Parathyroid adenoma (tissue), 2 donors: ENCODE measurements around the gene YIPF5.

ENCODE experiments used
- H2AFZ ChIP-seq: fragments of 300-600 bp; sonication (generic); one replicate; pipeline ENCODE4 v1.7.0; 2017; ENCODE audit warnings: antibody characterized with exemption, mild to moderate bottlenecking
- H3K27ac ChIP-seq: fragments of 300-600 bp; sonication (generic); one replicate; pipeline ENCODE4 v1.7.0; 2017
- H3K27me3 ChIP-seq: fragments of 300-600 bp; sonication (generic); one replicate; pipeline ENCODE4 v1.7.0; 2017; ENCODE audit warnings: low read length; ENCODE audit not compliant: control insufficient read depth, insufficient read depth
- H3K36me3 ChIP-seq: fragments of 300-600 bp; sonication (generic); one replicate; pipeline ENCODE4 v1.7.0; 2017; ENCODE audit warnings: low read length; ENCODE audit not compliant: control insufficient read depth, insufficient read depth
- H3K4me1 ChIP-seq: fragments of 300-600 bp; sonication (generic); one replicate; pipeline ENCODE4 v1.7.0; 2017; ENCODE audit warnings: control low read depth
- H3K4me2 ChIP-seq: fragments of 300-600 bp; sonication (generic); one replicate; pipeline ENCODE4 v1.7.0; 2017; ENCODE audit warnings: low read length
- H3K4me3 ChIP-seq: fragments of 300-600 bp; sonication (generic); one replicate; pipeline ENCODE4 v1.7.0; 2017; ENCODE audit warnings: low read depth, low read length
- H3K79me2 ChIP-seq: fragments of 300-600 bp; sonication (generic); one replicate; pipeline ENCODE4 v1.7.0; 2017; ENCODE audit warnings: control low read depth
- H3K9ac ChIP-seq: fragments of 300-600 bp; sonication (generic); one replicate; pipeline ENCODE4 v1.7.0; 2017; ENCODE audit warnings: mild to moderate bottlenecking
- H3K9me3 ChIP-seq: fragments of 300-600 bp; sonication (generic); one replicate; pipeline ENCODE4 v1.7.0; 2017; ENCODE audit warnings: low read length; ENCODE audit not compliant: control insufficient read depth
- TF ChIP-seq, protein P1 (sequence below): fragments of 300-600 bp; sonication (generic); IDR thresholded peaks from one replicate; pipeline ENCODE4 v1.7.0; 2017; ENCODE audit warnings: antibody characterized with exemption, mild to moderate bottlenecking
- donor health status: primary hyperparathyroidism.

The YIPF5 gene

GRCh38 chr5:144120661-144121180 lies 49.7 kb downstream of the YIPF5 start:
- H3K36me3 ChIP-seq: no peaks in the 10 kb centered on the region
- no peak overlapping the region for H3K4me2 ChIP-seq
- no peaks in the 10 kb centered on the region for H3K9me3 ChIP-seq
- no peak overlapping the region for H2AFZ ChIP-seq
- H3K79me2 ChIP-seq: no peaks in the 10 kb centered on the region
- TF ChIP-seq, protein P1, sequence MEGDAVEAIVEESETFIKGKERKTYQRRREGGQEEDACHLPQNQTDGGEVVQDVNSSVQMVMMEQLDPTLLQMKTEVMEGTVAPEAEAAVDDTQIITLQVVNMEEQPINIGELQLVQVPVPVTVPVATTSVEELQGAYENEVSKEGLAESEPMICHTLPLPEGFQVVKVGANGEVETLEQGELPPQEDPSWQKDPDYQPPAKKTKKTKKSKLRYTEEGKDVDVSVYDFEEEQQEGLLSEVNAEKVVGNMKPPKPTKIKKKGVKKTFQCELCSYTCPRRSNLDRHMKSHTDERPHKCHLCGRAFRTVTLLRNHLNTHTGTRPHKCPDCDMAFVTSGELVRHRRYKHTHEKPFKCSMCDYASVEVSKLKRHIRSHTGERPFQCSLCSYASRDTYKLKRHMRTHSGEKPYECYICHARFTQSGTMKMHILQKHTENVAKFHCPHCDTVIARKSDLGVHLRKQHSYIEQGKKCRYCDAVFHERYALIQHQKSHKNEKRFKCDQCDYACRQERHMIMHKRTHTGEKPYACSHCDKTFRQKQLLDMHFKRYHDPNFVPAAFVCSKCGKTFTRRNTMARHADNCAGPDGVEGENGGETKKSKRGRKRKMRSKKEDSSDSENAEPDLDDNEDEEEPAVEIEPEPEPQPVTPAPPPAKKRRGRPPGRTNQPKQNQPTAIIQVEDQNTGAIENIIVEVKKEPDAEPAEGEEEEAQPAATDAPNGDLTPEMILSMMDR: no peak
- no peaks in the 10 kb centered on the region for H3K4me1 ChIP-seq
- H3K27ac ChIP-seq: no peak overlapping the region
- no peak overlapping the region for H3K4me3 ChIP-seq
- no peaks in the 10 kb centered on the region for H3K27me3 ChIP-seq
- H3K9ac ChIP-seq: no peak overlapping the region

DNA sequence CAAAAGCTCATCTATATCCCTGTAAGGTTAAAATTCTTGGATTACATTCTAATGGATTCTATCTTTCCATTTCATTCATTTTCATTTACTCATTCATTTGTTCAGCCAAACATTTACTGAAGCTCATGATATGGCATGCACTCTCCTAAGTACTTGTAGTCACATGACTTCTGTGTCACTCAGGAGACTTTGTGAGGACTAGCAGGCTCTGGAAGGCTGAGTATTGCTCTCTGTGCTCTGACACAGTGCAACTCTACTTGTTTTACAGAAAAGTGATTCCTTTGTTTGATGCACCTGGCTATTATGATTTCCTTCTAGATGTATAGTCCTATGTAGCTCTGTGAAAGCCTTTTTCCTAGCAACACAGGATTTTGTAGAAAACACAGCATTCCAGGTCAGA lies 53.0 kb downstream of the YIPF5 start:
- Histone ChIP-seq H3K4me1 (no peaks in the 10 kb centered on the region), H3K27me3 (no peaks in the 10 kb centered on the region), H3K27ac (no peak overlapping the region)

GRCh38 chr5:144114571-144114970 lies 55.9 kb downstream of the YIPF5 start:
- H3K9ac ChIP-seq: no peak overlapping the region
- no peak overlapping the region for H3K27ac ChIP-seq
- H3K27me3 ChIP-seq: no peaks in the 10 kb centered on the region
- peaks cover 3% of the 10 kb centered on the region for H3K9me3 ChIP-seq
- no peaks in the 10 kb centered on the region for H3K4me1 ChIP-seq
- H3K4me2 ChIP-seq: no peak overlapping the region
- no peak overlapping the region for H2AFZ ChIP-seq
- no peaks in the 10 kb centered on the region for H3K79me2 ChIP-seq
- TF ChIP-seq, protein P1: no peak
- no peaks in the 10 kb centered on the region for H3K36me3 ChIP-seq
- H3K4me3 ChIP-seq: no peak overlapping the region

More for the DNA sequence above, 53.0 kb downstream of the YIPF5 start:
- Histone ChIP-seq H3K4me2 (no peak overlapping the region), H3K4me3 (no peak overlapping the region), H3K79me2 (no peaks in the 10 kb centered on the region), H3K36me3 (no peaks in the 10 kb centered on the region), H3K9me3 (no peaks in the 10 kb centered on the region), H2AFZ (no peak overlapping the region), H3K9ac (no peak overlapping the region)
- TF ChIP-seq, protein P1: no peak
